ENCODE data around the gene TMEM107.

The TMEM107 gene

GRCh38 chr17:8161289-8162232 is 14.6 kb downstream of the TMEM107 start:
- no peak for DNase-seq

GRCh38 chr17:8160741-8161221 is 15.4 kb downstream of the TMEM107 start:
- no peak for DNase-seq

DNA sequence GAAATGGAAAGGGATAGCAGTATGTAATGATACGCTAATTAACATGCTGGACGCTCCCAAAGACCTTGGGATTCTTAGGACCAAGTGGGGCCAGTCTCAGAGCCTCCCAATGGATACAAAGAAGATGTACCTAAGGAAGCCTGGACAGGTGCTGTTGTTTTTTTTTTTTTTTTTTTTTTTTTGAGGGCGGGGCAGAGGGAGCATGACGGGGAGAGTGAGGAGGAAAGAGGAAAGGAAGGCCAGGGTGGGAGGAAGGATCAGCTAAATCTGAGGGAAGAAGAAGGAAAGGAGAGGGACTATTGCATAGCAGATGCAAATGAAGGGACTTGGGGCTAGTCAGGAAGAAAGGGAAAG is 16.0 kb downstream of the TMEM107 start:
- DNase-seq = no peak

DNA sequence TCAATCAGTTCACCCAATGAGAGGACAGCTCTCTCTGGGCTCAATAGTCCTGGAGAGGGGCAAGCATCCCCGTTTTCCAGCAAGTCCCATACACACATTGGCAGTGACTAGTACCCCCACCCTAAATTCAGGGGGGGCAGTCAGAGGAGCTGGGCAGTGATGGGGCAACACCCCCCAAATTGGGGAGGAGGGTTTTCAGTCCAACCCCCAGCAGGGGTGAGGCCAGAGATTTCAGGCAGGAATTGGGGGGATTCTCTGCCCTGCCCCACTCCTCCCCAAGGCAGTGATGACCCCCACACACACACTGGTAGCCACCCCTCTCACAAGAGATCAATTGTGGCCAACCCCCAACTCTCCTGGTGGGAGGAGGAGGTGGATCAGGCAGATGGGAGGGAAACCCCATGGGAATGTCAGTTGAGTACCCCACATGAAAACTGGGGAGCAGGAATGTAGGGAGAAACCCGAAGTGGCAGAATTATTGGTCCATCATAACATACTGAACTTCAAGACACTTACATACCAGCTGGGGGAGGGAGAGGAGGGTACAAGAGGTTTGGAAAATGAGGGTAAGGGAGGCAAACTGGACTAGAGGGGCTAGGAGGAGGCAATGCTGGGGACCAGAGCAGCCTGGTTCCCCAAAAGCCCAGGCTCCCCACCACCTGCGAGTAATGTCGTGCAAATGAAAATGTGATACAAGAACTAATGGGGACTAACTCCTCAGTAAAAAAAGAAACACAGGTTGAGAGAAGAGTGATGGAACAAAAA is 16.5 kb downstream of the TMEM107 start:
- no peak for DNase-seq

DNA sequence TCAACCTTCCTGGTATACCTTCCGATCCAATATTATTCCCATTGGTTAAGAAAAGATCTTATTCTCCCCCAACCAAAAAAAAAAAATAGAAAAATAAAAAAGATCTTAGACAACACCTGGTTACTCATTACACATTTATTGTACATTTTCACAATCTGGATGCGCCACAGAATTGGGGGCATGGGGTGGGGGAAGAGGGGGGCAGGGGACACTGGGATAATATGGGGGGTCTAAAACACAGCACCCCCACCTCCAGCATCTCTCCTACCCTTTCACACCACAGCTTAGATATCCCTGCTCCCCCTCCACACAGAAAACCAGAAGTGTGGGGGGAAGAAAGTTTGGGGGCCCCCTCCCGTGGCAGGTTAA is 17.2 kb downstream of the TMEM107 start:
- DNase-seq = no peak

DNA sequence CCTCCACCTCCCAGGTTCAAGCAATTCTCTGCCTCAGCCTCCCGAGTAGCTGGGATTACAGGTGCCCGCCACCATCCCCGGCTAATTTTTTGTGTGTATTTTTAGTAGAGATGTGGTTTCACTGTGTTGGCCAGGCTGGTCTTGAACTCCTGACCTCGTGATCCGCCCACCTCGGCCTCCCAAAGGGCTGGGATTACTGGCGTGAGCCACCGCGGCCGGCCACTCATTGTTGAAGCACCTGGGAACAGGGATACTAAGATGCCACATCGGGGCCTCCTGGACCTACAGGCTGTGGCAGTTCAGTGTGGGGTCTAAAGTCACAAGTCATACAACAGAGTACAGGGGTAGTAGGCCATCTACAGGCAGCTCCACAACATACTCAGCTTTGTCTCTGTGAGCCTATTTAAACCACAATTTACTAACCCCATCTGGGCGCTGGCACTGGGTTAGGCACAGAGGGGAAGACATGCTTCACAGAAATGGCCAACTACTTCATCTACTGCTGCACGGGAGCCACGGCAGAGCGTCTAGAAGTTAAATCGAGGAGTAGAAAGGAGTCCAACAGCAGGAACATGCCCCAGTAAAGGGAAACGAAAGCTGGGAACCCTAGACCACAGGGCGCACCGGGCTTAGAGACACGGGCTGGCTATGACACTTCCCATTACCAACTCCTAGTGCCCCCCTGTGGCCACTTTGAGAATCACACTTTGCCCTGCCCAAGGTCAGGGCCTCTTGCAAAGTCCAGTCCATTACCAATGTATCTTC is 17.7 kb downstream of the TMEM107 start:
- peak; percentile 85 for DNase-seq

DNA sequence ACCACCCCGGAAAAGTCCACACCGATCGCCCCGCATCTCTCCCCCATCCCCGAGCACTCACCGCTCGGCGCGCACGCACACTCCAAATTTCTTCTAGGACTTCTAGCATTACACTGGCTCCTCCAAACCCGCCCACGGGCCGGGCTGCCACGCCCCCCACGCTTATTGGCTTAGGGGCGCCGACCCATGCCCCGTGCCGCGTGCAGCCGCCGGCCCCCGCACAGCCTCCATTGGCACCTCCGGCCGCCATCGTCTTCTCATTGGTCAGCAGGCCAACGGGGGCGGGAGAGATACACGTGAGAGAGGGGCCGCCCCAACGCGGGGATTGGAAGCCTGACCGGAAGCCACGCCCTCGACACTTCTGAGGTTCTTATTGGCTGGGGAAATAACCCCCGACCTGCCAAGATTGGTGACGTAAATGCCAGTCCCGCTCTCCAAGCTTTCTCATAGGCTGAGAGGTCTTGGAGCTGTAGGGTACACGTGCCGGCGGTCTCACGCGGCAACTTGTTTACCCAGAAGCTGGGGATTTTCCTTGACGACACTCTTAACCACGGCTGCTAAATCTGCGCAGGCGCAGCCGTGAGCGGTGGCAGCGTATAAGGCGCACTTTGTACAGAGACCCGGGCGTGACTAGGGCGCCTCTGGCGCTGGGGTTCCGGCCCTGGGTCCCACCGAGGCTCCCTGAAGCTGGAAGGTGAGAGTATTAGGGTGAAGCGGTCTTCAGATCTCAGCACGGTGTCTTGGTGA is 19.8 kb downstream of the TMEM107 start:
- peak; percentile 99 for DNase-seq

- DNase-seq = no peak
Measured at GRCh38 chr17:8155996-8156245, 20.3 kb downstream of the TMEM107 start.

DNA sequence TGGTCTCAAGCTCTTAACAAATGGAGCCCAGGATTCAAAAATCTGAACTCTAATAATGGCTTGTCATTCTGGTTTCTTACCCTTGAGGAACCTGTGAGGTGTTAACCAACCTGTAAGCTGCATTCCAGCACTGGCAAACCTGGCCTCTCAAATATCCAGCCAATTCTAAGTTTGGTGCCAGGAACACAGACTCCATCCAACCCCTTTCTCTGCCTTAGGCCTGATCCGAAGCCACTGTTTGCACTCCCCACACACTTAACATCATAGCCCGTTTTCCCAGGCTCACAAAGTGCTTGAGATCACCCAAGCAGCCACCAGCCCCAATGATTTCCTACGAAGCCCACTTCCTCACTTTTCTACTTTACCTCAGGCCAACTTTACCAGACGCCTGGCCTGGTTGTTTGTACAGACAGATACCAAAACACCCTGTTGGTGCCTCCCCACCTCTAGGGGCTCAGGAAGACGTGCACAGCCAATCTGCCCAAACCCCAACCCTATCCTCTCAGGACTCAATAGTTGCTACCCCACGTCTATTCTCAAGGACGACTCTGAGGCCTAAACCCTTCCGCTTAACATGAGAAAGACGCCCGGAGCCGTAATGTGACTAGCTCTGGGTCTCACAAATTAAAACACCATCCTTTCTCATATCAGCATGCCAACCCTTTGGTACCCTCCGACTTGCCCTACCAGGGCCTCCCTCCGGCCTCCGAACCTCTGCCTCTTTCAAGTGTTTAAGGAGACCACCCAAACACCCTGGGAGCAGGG is 20.8 kb downstream of the TMEM107 start:
- no peak for DNase-seq

DNA sequence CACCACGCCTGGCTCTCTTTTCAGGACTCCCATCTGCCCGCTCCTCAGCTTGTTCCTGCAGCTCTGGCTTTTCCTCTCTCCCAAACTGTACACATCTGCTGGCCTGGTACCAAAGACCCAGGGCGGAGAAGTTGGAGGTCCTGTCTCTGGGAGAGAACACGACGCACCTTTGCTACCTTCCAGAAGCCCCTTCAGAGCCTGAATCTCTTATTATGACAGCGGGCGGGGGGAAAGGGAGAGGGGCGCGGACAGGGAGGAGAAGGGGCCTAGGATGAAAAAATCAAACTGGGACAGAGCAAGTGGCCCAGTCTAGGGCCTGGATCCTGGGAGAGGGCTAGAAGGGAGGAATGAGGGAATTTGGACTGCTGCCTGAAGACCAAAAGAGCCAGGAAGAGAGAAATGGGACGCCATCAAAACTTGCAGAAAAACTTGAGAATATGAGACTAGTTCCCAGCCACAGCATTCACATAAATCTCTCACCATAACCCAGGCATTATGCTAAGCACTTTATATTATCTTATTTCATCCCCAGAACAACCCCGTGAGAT is 21.5 kb downstream of the TMEM107 start:
- DNase-seq = no peak

GRCh38 chr17:8153957-8154607 is 22.1 kb downstream of the TMEM107 start:
- peak; percentile 81 for DNase-seq

DNA sequence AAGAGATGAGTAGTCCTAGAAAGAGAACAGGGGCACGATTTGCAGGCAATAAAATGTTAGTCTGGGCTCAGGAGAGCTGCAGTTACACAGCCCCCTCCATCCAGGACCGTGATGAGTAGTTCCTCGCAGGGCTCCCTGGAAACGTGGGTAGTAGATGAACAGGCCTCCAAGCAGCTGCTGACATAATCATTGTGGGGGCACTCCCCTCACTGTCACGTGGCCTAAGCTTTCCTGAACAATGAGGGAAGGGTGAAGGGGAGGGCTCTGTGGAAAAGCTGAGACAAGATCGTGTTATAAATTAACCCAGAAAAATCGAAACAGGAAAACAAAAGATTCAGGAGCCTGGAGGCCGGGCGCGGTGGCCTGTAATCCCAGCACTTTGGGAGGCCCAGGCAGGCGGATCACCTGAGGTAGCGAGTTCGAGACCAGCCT is 22.6 kb downstream of the TMEM107 start:
- peak; percentile 46 for DNase-seq

DNA sequence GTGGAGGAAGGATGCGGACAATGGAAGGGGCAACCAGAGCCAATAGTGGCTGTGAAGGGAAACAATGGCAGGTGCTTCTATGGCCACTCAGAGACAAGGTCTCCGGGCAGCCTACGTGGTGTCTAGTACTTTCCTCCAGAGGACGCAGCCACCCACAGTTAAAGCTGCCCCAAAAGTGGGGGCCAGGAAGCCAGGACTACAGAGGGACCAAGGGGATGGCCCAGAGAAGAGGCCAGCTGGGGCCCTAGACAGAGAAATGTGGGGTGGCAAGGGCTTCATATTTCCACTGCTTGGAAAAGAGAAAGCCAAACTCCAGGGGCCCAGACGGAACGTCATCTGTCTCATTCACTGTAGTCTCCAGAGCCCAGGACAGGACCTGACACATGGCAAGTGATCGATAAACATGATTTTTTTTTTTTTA is 23.1 kb downstream of the TMEM107 start:
- no peak for DNase-seq

GRCh38 chr17:8152112-8152775 is 23.9 kb downstream of the TMEM107 start, which contains the start of gene PER1:
Gene PER1, minus strand, starts transcription at chr17:8152404. Its CDS starts 1,698 bp downstream, at chr17:8150706.
- peak; percentile 87 for DNase-seq

- DNase-seq = no peak
Measured at GRCh38 chr17:8151641-8152111, 24.5 kb downstream of the TMEM107 start.

DNA sequence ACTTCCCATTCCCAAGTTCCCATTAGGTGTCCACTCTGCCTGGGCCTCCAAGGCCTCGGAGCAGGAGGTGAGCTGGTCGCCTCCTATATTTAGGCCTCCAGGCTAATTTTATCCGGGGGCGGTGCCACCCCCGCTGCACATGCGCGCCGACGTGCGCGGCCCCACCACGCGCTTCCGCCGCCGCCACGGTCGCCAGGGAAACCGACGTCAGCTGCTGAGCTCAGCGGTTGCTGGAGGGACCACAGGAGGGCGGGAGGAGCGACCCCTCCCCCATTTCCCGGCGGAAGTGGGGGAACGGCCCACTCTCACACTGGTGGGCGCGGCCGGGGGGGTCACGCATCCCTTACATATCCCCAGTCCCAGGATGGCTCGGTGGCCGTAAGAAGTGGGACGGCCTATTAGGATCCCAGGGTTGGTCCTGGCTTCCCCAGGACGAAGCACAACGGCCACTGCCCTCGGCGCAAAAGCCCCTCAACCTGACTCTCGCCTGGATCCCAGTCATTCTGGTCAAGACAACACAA is 25.0 kb downstream of the TMEM107 start:
- DNase-seq = peak; percentile 84

- no peak for DNase-seq
Measured at GRCh38 chr17:8150194-8151119, 25.7 kb downstream of the TMEM107 start.

GRCh38 chr17:8149419-8150193 is 26.6 kb downstream of the TMEM107 start:
- DNase-seq = no peak

Measured in stimulated activated CD4-positive, alpha-beta T cell treated with anti-CD3 and anti-CD28 coated beads, Interleukin-12 subunit alpha, Interleukin-12 subunit beta, amount 100 ng/mL, for 4 hours (primary cell).